Tongue (tissue), 2 donors: Measurements from ENCODE around the gene FASN. TPM values are rescaled to one million over a fixed set of nuclear protein-coding genes. Genes with fewer than 3 reads are reported as not detected.

Experiments used
- DNase-seq: peaks from one replicate; pipeline ENCODE4 v3.0.0-alpha.2; 2015
- total RNA-seq: library from RNA; depleted of rRNA; stranded (reverse); fragments of >200 nt; gene quantifications from one replicate; pipeline ENCODE4 v1.2.3, GENCODE V29; 2014

Gene FASN
- total RNA-seq, 1 donor from 2014 or later, result 33.8 TPM

GRCh38 chr17:82087961-82088837 is 9.8 kb downstream of the FASN start:
- DNase-seq, result no peak

GRCh38 chr17:82086941-82087906 is 10.8 kb downstream of the FASN start:
- DNase-seq, result no peak

- no peak for DNase-seq
These were observed 11.9 kb downstream of the FASN start for GRCh38 chr17:82085931-82086764.

GRCh38 chr17:82085031-82085861 is 12.8 kb downstream of the FASN start:
- DNase-seq, result no peak

- DNase-seq, result no peak
These were observed 13.5 kb downstream of the FASN start for GRCh38 chr17:82084373-82085030.

- DNase-seq, result no peak
These were observed 14.3 kb downstream of the FASN start for GRCh38 chr17:82083533-82084359.

GRCh38 chr17:82083009-82083408 is 15.0 kb downstream of the FASN start:
- no peak for DNase-seq

- DNase-seq, result no peak
These were observed 15.6 kb downstream of the FASN start for GRCh38 chr17:82082456-82082855.

- DNase-seq, result no peak
These were observed 16.1 kb downstream of the FASN start for GRCh38 chr17:82081966-82082365.

GRCh38 chr17:82081546-82081945 is 16.5 kb downstream of the FASN start:
- no peak for DNase-seq

GRCh38 chr17:82080789-82081464 is 17.1 kb downstream of the FASN start:
- DNase-seq, result no peak

GRCh38 chr17:82080048-82080788 is 17.8 kb downstream of the FASN start:
- no peak for DNase-seq

GRCh38 chr17:82079001-82079677 is 18.9 kb downstream of the FASN start:
- DNase-seq, result no peak

GRCh38 chr17:82078433-82078832 is 19.6 kb downstream of the FASN start:
- DNase-seq, result no peak

GRCh38 chr17:82077617-82078358 is 20.2 kb downstream of the FASN start:
- DNase-seq, result peak; percentile 26

GRCh38 chr17:82076785-82077591 is 21.0 kb downstream of the FASN start:
- peak; percentile 28 for DNase-seq
